HG03196 (cell line): ENCODE measurements around the gene GRB2.
"Not testable (repeated sequence)": the region's sequence is repeated elsewhere in the genome, so short reads cannot be mapped to it uniquely, and the experiment has no call there.

Experiments
- ATAC-seq: cut with Tn5 transposase; IDR thresholded peaks from one replicate; pipeline ENCODE4 v1.9.1; 2021; ENCODE audit not compliant: unreplicated experiment

GRB2 gene

GRCh38 chr17:75321506-75321905, 84.0 kb downstream of the GRB2 start:
- no peak for ATAC-seq

GRCh38 chr17:75319904-75320691, 85.4 kb downstream of the GRB2 start:
- no peak for ATAC-seq

- no peak for ATAC-seq
These were observed 86.8 kb downstream of the GRB2 start for GRCh38 chr17:75318615-75319222.

DNA sequence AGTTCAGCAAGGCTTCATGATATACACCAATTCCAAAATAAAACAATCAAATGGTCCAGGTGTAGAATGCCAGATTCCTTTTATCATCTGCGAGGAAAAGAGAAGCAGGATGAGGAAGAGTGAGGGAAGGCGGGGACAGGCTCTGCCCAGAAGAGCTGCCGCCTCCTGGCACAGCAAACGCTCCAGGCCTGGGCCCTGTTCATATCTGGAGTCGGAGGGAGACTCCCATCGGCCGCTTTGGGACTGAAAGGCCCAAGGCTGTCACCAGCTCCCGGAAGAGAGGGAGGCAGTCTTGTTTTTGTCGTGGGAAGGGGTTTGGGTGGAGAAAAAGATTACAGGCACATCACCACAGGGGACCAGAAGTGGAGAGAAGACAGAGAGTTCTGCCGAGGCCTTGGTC, 87.3 kb downstream of the GRB2 start:
- no peak for ATAC-seq

- ATAC-seq, result no peak
These were observed 87.8 kb downstream of the GRB2 start for GRCh38 chr17:75317671-75318070.

- no peak for ATAC-seq
These were observed 89.2 kb downstream of the GRB2 start for GRCh38 chr17:75316253-75316652.

GRCh38 chr17:75315541-75316243, 89.8 kb downstream of the GRB2 start:
- ATAC-seq, result no peak

DNA sequence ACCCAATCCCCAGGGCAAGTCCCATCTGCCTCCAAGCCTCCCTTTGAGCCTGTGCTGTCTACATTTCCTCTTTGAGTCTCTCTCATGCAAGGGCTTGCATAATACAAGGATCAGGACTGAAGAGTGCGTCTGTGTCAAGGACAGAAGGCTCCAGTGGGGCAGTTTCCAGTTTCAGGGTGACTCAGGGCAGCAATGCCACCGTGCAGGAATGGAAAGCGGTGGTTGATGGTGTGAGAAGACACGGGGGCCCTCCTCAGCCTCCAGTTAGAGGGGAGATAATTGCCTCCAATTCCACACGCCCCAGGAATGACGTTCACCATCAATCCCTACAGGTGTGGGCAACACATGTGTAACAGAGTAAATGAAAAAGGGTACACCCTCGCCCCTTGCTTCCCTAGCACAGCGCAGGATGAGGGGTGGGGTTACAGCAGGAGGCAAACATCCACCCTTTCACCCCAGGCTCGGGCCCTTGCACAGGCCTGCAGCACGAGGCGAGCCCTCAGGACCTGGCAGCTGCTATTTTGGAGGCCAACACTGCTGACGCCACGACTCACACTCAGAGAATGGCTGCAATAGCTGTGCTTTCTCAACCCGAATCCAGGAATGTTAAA, 91.4 kb downstream of the GRB2 start:
- no peak for ATAC-seq

GRCh38 chr17:75308732-75309629, 96.5 kb downstream of the GRB2 start:
- no peak for ATAC-seq

DNA sequence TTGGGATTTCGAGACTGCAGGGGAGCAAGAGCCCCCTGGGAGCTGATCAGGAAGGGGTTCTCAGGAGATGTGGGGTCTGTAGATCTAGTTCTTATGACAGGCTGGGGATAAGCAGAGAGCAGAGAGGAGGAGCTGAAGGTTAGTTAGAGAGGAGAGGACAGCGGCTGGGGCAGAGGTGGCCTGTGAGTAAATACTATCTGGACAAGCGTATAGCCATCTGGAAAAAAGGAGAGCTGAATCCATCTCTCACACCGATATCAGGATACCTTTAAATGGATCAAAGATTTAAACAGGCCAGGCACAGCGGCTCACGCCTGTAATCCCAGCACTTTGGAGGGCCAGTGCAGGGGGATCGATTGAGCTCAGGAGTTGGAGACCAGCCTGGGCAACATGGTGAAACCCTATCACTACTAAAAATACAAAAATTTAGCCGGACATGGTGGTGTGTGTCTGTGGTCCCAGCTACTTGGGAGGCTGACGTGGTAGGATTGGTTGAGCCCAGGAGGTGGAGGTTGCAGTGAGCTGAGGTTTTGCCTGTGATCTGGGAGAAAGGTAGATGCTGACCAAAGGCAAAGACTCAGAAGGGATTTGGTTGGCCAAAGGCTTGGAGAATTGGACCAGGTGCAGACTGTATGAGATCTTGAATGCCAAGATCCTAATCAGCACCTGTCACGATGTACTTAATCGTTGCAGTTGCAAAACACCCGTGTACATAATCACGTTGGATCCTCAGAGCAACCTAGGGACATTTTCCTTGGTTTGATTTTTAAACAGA, 97.3 kb downstream of the GRB2 start:
- ATAC-seq, result no peak

DNA sequence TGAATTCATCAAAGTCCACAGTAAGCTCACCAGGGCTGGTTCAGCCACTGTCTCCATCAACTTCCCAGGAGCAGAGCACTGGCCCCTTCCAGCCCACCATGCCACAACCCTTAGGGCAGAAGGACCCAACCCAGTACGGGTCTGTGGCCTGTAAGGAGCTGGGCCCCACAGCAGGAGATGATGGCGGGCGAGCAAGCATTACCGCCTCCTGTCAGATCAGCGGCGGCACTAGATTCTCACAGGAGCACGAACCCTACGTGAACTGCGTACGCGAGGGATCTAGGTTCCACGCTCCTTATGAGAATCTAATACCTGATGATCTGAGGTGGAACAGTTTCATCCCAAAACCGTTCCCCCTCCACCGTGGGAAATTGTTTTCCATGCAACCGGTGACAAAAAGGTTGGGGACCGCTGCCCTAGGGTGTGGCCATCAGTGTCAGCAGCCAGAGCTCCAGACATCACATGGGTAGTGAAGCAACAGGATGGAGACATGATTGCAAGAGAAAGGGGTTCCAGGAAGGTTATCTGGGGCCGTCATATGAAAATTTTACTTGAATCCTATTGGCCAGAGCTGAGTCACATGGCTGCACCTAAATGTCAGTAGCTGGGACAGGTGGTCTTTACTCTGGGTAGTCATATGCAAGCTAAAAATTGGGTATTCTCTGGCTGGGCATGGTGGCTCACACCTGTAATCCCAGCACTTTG, 103.8 kb downstream of the GRB2 start:
- no peak for ATAC-seq

DNA sequence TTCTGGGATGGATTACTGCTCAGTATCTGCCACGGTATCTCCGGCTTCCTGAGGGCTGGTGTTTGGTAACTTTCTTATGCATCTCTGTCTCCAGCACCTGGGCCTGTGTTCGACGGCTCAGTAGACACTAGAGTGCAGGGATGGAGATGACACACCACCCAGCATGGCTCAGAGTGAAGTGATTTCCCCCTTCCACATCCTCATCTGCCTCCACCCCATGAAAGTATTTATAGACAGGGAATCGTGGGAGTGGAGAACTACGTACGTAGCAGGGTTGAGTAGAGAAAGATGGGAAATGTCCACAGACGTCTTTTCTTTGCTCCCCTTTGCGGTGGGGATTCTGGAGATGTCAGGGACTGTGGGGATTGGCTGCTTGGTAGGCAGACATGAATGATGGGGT, 104.4 kb downstream of the GRB2 start:
- ATAC-seq, result no peak

DNA sequence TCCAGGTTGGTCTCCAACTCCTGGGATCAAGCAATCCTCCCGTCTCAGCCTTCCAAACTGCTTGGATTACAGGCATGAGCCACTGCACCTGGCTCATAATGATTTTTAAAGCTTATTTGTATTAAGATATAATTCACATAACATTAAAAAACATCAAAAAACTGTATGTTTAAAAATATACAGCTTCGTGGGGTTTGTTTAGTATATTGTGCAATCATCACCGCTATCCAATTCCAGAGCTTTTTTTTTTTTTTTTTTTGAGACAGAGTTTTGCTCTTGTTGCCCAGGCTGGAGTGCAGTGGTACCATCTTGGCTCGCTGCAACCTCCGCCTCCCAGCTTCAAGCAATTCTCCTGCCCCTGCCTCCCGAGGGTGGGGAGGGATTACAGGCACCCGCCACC, 105.2 kb downstream of the GRB2 start:
- no peak for ATAC-seq

GRCh38 chr17:75295201-75296158, 110.0 kb downstream of the GRB2 start:
- peak; percentile 67 for ATAC-seq

GRCh38 chr17:75292810-75293448, 112.5 kb downstream of the GRB2 start:
- ATAC-seq, result not testable (repeated sequence)

- ATAC-seq, result peak; percentile 31
These were observed 115.6 kb downstream of the GRB2 start for GRCh38 chr17:75289832-75290337.

GRCh38 chr17:75289115-75289831, 116.2 kb downstream of the GRB2 start, which contains the start of gene SLC25A19:
TSS of gene SLC25A19 (minus strand) at chr17:75289433. CDS start at chr17:75286764, 2,669 bp downstream.
- ATAC-seq, result peak; percentile 88
